HUES64 (cell line): ENCODE results near the gene PGAP3.

ENCODE experiments used
- H3K27ac ChIP-seq: 2 replicates; pipeline ENCODE4 v1.7.0; 2013; ENCODE audit warnings: low read depth, low read length, inconsistent platforms
- H3K27me3 ChIP-seq: 2 replicates; pipeline ENCODE4 v1.6.1; 2013; ENCODE audit warnings: mild to moderate bottlenecking, low read length; ENCODE audit not compliant: insufficient read depth
- H3K36me3 ChIP-seq: 2 replicates; pipeline ENCODE4 v1.6.1; 2013; ENCODE audit warnings: mild to moderate bottlenecking, low read length; ENCODE audit not compliant: insufficient read depth
- H3K4me1 ChIP-seq: 2 replicates; pipeline ENCODE4 v1.6.1; 2013; ENCODE audit warnings: mild to moderate bottlenecking, low read length, moderate library complexity; ENCODE audit not compliant: insufficient read depth
- H3K4me3 ChIP-seq: 2 replicates; pipeline ENCODE4 v1.5.1; 2013; ENCODE audit warnings: mild to moderate bottlenecking, low read length, moderate library complexity
- H3K9ac ChIP-seq: 2 replicates; pipeline ENCODE4 v1.6.1; 2013; ENCODE audit warnings: mild to moderate bottlenecking, low read depth, low read length
- H3K9me3 ChIP-seq: 2 replicates; pipeline ENCODE4 v1.6.1; 2013; ENCODE audit warnings: low read depth, low read length; ENCODE audit not compliant: insufficient read depth
- WGBS: fragments of 150-250, 120-280 bp; methylation state at CpG from one replicate; pipeline ENCODE4 v1.1.7; 2013; ENCODE audit warnings: missing lambda C conversion rate; 5-methylcytosine and 5-hydroxymethylcytosine counted together

Gene PGAP3

DNA sequence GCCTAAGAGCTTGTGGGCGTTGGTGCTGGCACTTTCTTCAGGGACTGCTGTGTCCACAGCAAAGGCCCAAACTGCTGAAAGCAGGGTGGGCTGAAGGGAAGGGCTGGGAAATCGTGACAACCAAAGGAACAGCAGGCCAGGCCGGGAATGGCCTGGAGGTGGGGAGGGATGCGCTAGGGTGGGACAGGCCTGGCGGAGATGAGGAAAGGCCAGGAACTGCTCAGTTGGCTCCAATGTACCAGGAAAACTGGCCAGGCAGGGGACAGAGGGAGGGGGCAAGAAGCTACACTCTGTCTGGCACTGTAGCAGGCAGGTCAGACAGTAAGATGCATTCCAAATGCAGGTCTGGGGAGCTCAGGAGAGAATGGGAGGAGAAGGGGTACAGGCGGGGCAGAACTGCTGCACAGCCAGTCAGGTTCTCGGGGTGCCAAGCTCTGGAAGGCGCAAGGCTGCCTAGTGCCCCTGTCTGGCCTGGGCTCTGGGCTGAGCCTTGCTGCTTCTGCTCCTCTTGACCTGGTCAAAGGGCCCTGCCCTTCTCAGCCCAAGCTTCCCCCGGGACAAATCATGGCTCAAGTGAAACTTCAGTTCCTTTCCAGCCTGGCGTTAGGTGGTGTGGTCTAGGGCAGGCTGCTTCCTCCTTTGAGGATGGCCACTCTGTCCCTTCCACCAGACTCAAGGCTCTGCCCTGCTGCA, 12.3 kb downstream of the PGAP3 start:
- Histone ChIP-seq H3K9ac (no peak overlapping the region), H3K4me3 (no peak overlapping the region), H3K36me3 (peaks cover 7% of the 10 kb centered on the region), H3K9me3 (no peaks in the 10 kb centered on the region), H3K27ac (no peak overlapping the region), H3K4me1 (no peaks in the 10 kb centered on the region; the same call in 1 of the 2 replicates), H3K27me3 (no peaks in the 10 kb centered on the region)
- WGBS = 86% methylated on average over 10 of the region's 10 CpGs

DNA sequence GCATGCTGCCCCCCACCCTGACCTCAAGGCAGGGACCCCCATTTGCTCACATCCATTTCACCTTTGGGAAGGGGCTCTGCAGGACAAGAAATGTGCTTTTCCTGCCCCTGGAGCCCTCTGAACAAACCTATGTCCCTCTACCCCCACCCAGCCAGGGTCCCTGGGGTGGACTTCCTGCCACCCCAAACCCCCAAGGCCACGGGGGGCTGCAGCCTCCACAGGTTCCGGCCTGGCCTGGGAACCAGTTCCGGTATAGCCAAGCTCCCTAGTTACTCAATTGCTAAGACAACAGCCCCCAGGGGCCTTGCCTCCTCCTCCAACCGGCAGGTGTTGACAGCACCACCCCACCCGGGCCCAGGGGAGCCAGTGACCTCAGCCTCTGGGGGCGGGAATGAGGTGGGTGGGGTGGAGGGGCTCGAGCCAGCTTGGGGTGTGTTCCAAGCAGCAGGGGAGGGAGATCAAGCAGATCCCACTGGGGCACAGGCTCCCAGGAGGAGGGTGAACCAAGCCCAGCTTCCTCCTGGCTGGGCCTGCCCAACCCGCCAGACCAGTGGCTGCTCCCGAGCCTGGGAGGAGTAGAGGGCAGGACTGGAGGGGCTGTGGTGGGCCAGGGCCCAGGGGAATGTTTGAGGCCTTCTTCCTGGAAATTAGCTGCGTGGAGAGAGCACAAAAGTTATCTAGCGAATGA, 13.0 kb downstream of the PGAP3 start:
- Histone ChIP-seq H3K4me3 (no peak overlapping the region), H3K27ac (no peak overlapping the region), H3K36me3 (peaks cover 7% of the 10 kb centered on the region; the same call in 1 of the 2 replicates), H3K9ac (no peak overlapping the region), H3K27me3 (peaks cover under 1% of the 10 kb centered on the region; the same call in 1 of the 2 replicates), H3K9me3 (no peaks in the 10 kb centered on the region), H3K4me1 (no peaks in the 10 kb centered on the region; the same call in 1 of the 2 replicates)
- 62% methylated on average over 11 of the region's 11 CpGs for WGBS

DNA sequence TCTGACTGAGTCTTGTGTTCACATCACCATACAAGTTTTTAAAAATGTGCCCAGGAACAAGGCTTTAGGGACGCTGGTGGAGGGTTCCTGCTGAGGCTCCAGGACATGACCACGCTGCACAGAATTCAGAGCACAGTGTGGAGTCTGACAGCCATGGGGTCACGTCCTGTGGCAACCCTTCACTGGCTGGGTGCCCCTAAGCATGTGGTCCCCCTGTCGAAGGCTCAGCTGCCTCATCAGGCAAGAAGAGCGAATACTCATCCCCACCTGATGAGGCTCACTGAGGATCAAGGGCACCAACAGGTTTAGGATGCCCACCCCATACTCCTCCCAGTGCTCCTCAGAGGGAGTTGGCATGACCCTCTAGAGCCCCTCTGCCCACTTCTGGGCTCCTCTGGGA, 13.7 kb downstream of the PGAP3 start:
- no peak overlapping the region for H3K9ac ChIP-seq
- H3K27ac ChIP-seq = no peak overlapping the region
- no peaks in the 10 kb centered on the region; the same call in 1 of the 2 replicates for H3K4me1 ChIP-seq

DNA sequence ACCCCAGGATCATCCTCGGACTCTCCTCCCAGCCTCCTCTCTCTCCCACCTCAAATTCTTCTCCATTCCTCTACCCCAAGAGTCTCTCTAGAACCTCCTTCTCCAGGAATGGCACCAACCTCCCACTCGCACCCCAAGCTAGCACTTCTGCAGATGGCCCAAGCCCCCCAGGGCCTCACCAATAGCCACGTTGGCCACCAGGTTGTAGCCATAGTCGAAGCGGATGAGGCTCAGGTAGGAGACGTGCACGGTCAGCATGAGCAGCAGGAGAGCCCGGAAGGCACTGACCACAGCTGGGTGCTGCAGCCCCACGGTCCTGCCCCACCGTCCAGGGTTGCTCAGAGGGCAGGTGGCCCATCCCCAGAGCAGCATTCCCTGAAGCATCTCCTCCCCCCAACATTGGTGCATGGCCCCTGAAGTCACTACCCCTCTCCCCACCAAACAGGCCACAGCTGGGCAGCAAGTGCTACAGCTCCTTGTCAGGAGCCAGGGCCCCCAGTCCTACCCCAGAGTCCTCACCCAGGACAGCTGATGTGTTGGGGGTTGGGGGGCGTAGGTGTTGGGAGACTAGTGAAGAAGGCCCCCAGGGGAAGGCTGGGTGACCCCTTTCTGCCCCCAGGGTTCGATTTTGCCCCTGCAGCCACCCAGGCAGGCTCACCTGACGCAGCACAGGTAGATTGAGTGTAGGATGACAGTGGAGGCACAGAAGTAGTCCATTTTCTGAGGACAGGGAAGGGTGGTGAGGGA, 14.3 kb downstream of the PGAP3 start:
- WGBS = 83% methylated on average over 13 of the region's 13 CpGs
- Histone ChIP-seq H3K9me3 (no peaks in the 10 kb centered on the region), H3K4me1 (no peaks in the 10 kb centered on the region; the same call in 1 of the 2 replicates), H3K27me3 (peaks cover 14% of the 10 kb centered on the region), H3K4me3 (no peak overlapping the region), H3K36me3 (peaks cover 7% of the 10 kb centered on the region; the same call in 1 of the 2 replicates), H3K27ac (no peak overlapping the region), H3K9ac (no peak overlapping the region)

More for the DNA sequence above, 13.7 kb downstream of the PGAP3 start:
- Histone ChIP-seq H3K27me3 (peaks cover 7% of the 10 kb centered on the region), H3K36me3 (peaks cover 7% of the 10 kb centered on the region; the same call in 1 of the 2 replicates), H3K4me3 (no peak overlapping the region), H3K9me3 (no peaks in the 10 kb centered on the region)
- 90% methylated on average over 5 of the region's 5 CpGs for WGBS

DNA sequence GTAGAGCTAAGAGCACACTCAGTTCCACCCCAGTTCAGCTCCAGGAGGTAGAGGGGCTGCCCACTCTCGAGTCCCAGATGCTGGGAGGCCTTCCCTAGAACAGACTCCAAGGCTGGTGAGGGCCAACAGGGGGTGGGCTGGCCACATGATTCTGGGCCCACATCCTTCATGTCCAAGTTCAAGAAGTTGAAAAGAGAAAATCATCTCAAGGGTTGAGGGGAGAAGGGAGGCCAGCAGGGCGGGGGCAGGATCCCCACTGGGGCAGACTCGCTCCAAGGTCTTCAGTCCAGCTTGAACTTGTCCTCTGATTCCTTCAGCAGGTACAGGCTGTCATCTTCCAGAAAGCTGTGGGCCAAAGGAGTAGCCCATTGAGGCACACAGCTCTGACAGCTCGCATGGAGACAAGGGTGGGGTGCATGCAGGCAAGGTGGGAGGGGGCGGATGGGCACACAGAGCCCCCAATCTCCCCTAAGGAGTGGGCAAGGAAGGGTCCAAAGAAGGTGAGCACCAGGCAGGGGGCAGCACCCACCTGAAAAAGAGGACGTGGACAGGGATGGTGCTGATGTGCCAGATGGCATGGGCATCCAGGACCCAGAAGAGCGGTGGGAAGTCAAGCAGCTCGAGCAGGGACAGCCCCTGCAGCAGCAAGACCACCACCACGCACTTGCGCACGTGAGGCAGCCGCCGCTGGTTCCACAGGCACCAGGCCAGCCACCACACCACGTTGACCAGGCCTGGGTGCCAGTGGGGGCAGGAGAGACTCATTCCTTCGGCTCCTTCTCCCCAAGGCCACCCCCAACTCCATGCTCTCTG, 15.1 kb downstream of the PGAP3 start:
- Histone ChIP-seq H3K9me3 (no peaks in the 10 kb centered on the region), H3K4me1 (no peaks in the 10 kb centered on the region), H3K9ac (no peak overlapping the region), H3K36me3 (peaks cover 7% of the 10 kb centered on the region; the same call in 1 of the 2 replicates), H3K27ac (no peak overlapping the region), H3K27me3 (peaks cover 22% of the 10 kb centered on the region), H3K4me3 (no peak overlapping the region)
- 91% methylated on average over 15 of the region's 15 CpGs for WGBS

DNA sequence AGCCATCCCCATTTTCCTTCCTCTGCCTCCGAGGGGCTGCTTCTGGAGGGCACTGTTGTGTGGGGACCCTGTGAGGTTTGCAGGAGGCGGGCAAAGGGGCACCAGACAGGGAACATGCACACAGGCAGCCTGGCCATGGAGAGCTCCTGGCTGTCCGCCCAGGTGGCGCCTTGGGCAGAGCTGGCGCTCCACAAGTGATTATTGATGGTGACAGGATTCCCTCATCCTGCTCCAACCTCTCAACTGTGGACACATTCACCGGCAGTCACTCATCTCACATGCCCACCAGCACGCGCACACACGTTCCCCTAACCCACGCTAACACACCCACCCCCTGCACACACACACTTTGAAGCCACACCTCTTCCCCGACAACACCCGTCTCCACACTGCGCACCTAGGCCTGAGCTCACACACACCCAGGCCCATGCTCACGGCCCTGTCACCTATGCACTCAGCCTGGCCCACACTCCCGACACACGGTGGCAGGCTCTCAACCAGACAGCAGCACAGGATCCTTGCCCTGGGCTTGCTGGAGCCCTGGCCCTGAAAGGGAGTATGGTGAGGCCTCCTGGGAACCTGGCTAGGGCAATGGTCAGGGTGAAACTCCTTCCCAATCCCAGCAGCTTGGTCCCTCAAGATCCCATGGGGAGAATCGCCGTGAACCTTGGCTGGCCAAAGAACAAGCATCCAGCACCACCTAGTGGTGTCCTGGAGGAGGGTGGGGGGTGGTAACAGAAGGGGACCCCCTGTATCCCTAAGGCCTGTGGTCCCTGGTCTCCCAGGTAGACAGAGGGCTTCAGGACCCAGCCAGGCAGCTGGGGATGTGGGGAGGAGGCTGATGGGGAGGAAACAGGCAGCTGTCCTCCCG, 16.0 kb downstream of the PGAP3 start:
- Histone ChIP-seq H3K4me3 (no peak overlapping the region), H3K27me3 (peaks cover 30% of the 10 kb centered on the region), H3K36me3 (peaks cover 5% of the 10 kb centered on the region; the same call in 1 of the 2 replicates), H3K27ac (no peak overlapping the region), H3K9me3 (no peaks in the 10 kb centered on the region), H3K4me1 (no peaks in the 10 kb centered on the region), H3K9ac (no peak overlapping the region)
- 78% methylated on average over 19 of the region's 19 CpGs for WGBS

DNA sequence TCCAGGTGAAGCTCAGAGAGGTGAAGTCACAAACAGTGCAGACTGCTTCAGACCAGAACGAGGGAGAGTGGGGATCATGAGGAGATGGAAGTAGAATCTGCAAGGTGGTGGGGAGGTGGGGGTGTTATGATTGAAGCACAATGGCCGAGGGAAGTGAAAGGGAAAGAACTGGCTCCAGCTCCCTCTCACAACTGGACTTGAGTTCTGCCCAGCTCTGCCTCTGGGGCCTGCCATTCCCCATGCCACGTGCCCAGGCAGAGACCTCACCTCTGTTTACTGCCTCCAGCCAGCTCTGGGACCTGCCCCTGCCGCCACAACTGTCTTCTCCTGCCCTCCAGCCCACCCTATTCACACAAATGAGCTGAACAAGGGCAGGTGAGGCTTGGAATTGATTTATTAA, 17.1 kb downstream of the PGAP3 start:
- Histone ChIP-seq H3K4me1 (no peaks in the 10 kb centered on the region), H3K4me3 (no peak overlapping the region), H3K36me3 (no peaks in the 10 kb centered on the region), H3K9me3 (no peaks in the 10 kb centered on the region), H3K27ac (no peak overlapping the region), H3K27me3 (peaks cover 41% of the 10 kb centered on the region), H3K9ac (no peak overlapping the region)
- WGBS = 78% methylated on average over 4 of the region's 4 CpGs

DNA sequence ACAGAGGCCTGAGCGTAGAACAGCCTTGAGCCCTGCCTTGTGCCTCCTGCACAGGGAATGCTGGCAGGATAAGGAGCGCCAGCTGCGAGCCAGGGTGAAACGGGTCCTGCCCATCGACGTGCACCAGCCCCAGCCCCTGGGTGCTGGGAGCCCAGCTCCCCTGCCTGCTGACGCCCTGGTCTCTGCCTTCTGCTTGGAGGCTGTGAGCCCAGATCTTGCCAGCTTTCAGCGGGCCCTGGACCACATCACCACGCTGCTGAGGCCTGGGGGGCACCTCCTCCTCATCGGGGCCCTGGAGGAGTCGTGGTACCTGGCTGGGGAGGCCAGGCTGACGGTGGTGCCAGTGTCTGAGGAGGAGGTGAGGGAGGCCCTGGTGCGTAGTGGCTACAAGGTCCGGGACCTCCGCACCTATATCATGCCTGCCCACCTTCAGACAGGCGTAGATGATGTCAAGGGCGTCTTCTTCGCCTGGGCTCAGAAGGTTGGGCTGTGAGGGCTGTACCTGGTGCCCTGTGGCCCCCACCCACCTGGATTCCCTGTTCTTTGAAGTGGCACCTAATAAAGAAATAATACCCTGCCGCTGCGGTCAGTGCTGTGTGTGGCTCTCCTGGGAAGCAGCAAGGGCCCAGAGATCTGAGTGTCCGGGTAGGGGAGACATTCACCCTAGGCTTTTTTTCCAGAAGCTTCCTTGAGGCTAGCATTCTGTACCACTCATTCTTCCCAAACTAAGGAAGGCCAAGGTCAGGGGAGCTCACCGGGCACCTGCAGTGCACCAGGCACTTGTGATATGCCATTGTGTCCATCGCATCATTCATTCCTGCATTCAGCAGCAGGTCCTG, 17.7 kb downstream of the PGAP3 start:
- Histone ChIP-seq H3K9me3 (no peaks in the 10 kb centered on the region), H3K9ac (no peak overlapping the region), H3K27ac (no peak overlapping the region), H3K4me1 (0 out of 2 replicates have a peak, but pooled peaks cover under 1% of the 10 kb centered on the region), H3K4me3 (no peak overlapping the region), H3K36me3 (no peaks in the 10 kb centered on the region), H3K27me3 (peaks cover 44% of the 10 kb centered on the region)
- WGBS = 93% methylated on average over 23 of the region's 23 CpGs
